Esophagus muscularis mucosa (tissue), 4 donors: ENCODE data around the gene MUC4.

ENCODE experiments used
- CTCF ChIP-seq, 3 experiments: fragments of 200-600 bp in 2 of 3; fragments of 450-650 bp in 1 of 3; sonication (generic) in 2 of 3; IDR thresholded peaks; one replicate each; pipeline ENCODE4 v1.5.1; 2017 to 2019; ENCODE audit warnings: antibody characterized with exemption in 3 of 3, mild to moderate bottlenecking in 2 of 3, moderate library complexity in 1 of 3
- EP300 ChIP-seq: sonication (generic); formaldehyde crosslinking; IDR thresholded peaks from one replicate; pipeline ENCODE4 v1.6.1; 2017; ENCODE audit warnings: antibody characterized with exemption
- POLR2A ChIP-seq: fragments of 450-650 bp; IDR thresholded peaks from one replicate; pipeline ENCODE4 v1.6.1; 2017; ENCODE audit warnings: antibody characterized with exemption, moderate library complexity, mild to moderate bottlenecking, low read depth
- POLR2AphosphoS5 ChIP-seq, 2 donors: sonication (generic); formaldehyde crosslinking; IDR thresholded peaks; one replicate each; pipeline ENCODE4 v1.6.1; 2017; ENCODE audit warnings: antibody characterized with exemption in 2 of 2

- TF ChIP-seq EP300, result no peak
- TF ChIP-seq CTCF (IDR thresholded peaks at IDR 0.05), result no peak
- TF ChIP-seq POLR2A, result no peak
- no peak for TF ChIP-seq POLR2AphosphoS5 (IDR thresholded peaks at IDR 0.05)
Measured at GRCh38 chr3:195768831-195769303, 42.9 kb downstream of the MUC4 start.
